ENCODE data around the gene SGTA. TPM values are rescaled to one million over a fixed set of nuclear protein-coding genes. Genes with fewer than 3 reads are reported as not detected.
"Not testable (repeated sequence)": the region's sequence is repeated elsewhere in the genome, so short reads cannot be mapped to it uniquely, and the experiment has no call there.

SGTA gene
- total RNA-seq, 4 donors from 2014 or later: 37.0 to 66.6 (median 47.5) TPM

GRCh38 chr19:2716722-2717637 is 66.1 kb downstream of the SGTA start:
- no peak overlapping the region for H3K27ac ChIP-seq
- H3K4me3 ChIP-seq: no peak overlapping the region
- intact Hi-C loops (cut with DNase I; ENCODE audit: low total_unique reads) (no loop called here), in situ Hi-C loops (cut with MboI; ENCODE audit: low pct_ligation_motif_present in 1 of 4, low pct_unique_long_range_greater_than_20kb in 1 of 4, low sequenced_read_pairs in 3 of 4) (no loop called here)
- TF ChIP-seq CTCF (IDR thresholded peaks at IDR 0.05) (no peak), EP300 (IDR thresholded peaks at IDR 0.05; ENCODE audit: low read depth) (no peak), POLR2A (IDR thresholded peaks at IDR 0.05) (no peak), POLR2AphosphoS5 (IDR thresholded peaks at IDR 0.05) (no peak)
- H3K4me1 ChIP-seq: peaks cover 9 to 18% (median 14%) of the 10 kb centered on the region in 4 donors
- no peaks in the 10 kb centered on the region for H3K9me3 ChIP-seq
- no peak for DNase-seq
- no peaks in the 10 kb centered on the region for H3K36me3 ChIP-seq
- 80 to 90% methylated on average over 2 to 48 of the region's 51 CpGs for WGBS, 2 donors (ENCODE audit: low coverage in 1 of 2)
- H3K27me3 ChIP-seq: peaks cover 43% of the 10 kb centered on the region

GRCh38 chr19:2716275-2716650 is 66.8 kb downstream of the SGTA start:
- intact Hi-C loops (cut with DNase I; ENCODE audit: low total_unique reads) (no loop called here), in situ Hi-C loops (cut with MboI; ENCODE audit: low pct_ligation_motif_present in 1 of 4, low pct_unique_long_range_greater_than_20kb in 1 of 4, low sequenced_read_pairs in 3 of 4) (no loop called here)
- WGBS, 2 donors (ENCODE audit: low coverage in 1 of 2): 66% methylated on average over 19 of the region's 19 CpGs; no CpG with 5 or more reads in 1 of the 2 donors
- peaks cover 36% of the 10 kb centered on the region for H3K27me3 ChIP-seq
- H3K36me3 ChIP-seq: no peaks in the 10 kb centered on the region
- H3K9me3 ChIP-seq: no peaks in the 10 kb centered on the region
- no peak for TF ChIP-seq EP300 (IDR thresholded peaks at IDR 0.05; ENCODE audit: low read depth)
- TF ChIP-seq POLR2AphosphoS5 (IDR thresholded peaks at IDR 0.05): no peak
- no peak for TF ChIP-seq POLR2A (IDR thresholded peaks at IDR 0.05)
- TF ChIP-seq CTCF (IDR thresholded peaks at IDR 0.05): no peak
- H3K4me1 ChIP-seq: peaks cover 9 to 12% (median 11%) of the 10 kb centered on the region in 4 donors
- no peak for DNase-seq
- H3K27ac ChIP-seq: no peak overlapping the region
- H3K4me3 ChIP-seq: no peak overlapping the region

GRCh38 chr19:2715470-2716274 is 67.4 kb downstream of the SGTA start:
- DNase-seq: no peak
- in situ Hi-C loops (cut with MboI; ENCODE audit: low pct_ligation_motif_present in 1 of 4, low pct_unique_long_range_greater_than_20kb in 1 of 4, low sequenced_read_pairs in 3 of 4) (no loop called here), intact Hi-C loops (cut with DNase I; ENCODE audit: low total_unique reads) (no loop called here)
- Histone ChIP-seq H3K36me3 (no peaks in the 10 kb centered on the region), H3K4me1 (peaks cover 8 to 9% (median 8%) of the 10 kb centered on the region in 4 donors), H3K4me3 (no peak overlapping the region), H3K27me3 (peaks cover 32% of the 10 kb centered on the region), H3K9me3 (no peaks in the 10 kb centered on the region), H3K27ac (no peak overlapping the region)
- no peak for TF ChIP-seq POLR2AphosphoS5 (IDR thresholded peaks at IDR 0.05)
- no peak for TF ChIP-seq EP300 (IDR thresholded peaks at IDR 0.05; ENCODE audit: low read depth)
- TF ChIP-seq POLR2A (IDR thresholded peaks at IDR 0.05): no peak
- WGBS, 2 donors (ENCODE audit: low coverage in 1 of 2): 91 to 100% methylated on average over 2 to 11 of the region's 12 CpGs

GRCh38 chr19:2714531-2715269 is 68.4 kb downstream of the SGTA start:
- no peak for TF ChIP-seq POLR2AphosphoS5 (IDR thresholded peaks at IDR 0.05)
- TF ChIP-seq EP300 (IDR thresholded peaks at IDR 0.05; ENCODE audit: low read depth): no peak
- no peak for TF ChIP-seq CTCF (IDR thresholded peaks at IDR 0.05)
- TF ChIP-seq POLR2A (IDR thresholded peaks at IDR 0.05): no peak
- Histone ChIP-seq H3K4me1 (no peaks in the 10 kb centered on the region), H3K27ac (no peak overlapping the region), H3K36me3 (no peaks in the 10 kb centered on the region), H3K9me3 (no peaks in the 10 kb centered on the region), H3K27me3 (peaks cover 22% of the 10 kb centered on the region), H3K4me3 (no peak overlapping the region)
- 73 to 100% methylated on average over 2 to 15 of the region's 16 CpGs for WGBS, 2 donors (ENCODE audit: low coverage in 1 of 2)
- intact Hi-C loops (cut with DNase I; ENCODE audit: low total_unique reads): no loop called here
- DNase-seq: no peak
- in situ Hi-C loops (cut with MboI; ENCODE audit: low pct_ligation_motif_present in 1 of 4, low pct_unique_long_range_greater_than_20kb in 1 of 4, low sequenced_read_pairs in 3 of 4): no loop called here

DNA sequence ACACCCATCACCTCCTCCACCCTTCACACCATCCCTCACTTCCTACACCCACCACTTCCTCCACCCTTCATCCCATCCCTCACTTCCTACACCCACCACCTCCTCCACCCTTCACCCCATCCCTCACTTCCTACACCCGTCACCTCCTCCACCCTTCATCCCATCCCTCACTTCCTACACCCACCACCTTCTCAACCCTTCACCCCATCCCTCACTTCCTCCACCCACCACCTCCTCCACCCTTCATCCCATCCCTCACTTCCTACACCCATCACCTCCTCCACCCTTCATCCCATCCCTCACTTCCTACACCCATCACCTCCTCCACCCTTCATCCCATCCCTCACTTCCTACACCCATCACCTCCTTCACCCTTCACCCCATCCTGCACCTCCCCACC is 69.0 kb downstream of the SGTA start:
- DNase-seq; H3K4me1 ChIP-seq; intact Hi-C loops (cut with DNase I; ENCODE audit: low total_unique reads); H3K36me3 ChIP-seq; H3K4me3 ChIP-seq; H3K9me3 ChIP-seq; H3K27ac ChIP-seq; in situ Hi-C loops (cut with MboI; ENCODE audit: low pct_ligation_motif_present in 1 of 4, low pct_unique_long_range_greater_than_20kb in 1 of 4, low sequenced_read_pairs in 3 of 4): not testable (repeated sequence)
- peaks cover 16% of the 10 kb centered on the region for H3K27me3 ChIP-seq
- WGBS, 2 donors (ENCODE audit: low coverage in 1 of 2): 67% methylated on average over 1 of the region's 1 CpG; no CpG with 5 or more reads in 1 of the 2 donors

- DNase-seq; H3K4me3 ChIP-seq; H3K27ac ChIP-seq; in situ Hi-C loops (cut with MboI; ENCODE audit: low pct_ligation_motif_present in 1 of 4, low pct_unique_long_range_greater_than_20kb in 1 of 4, low sequenced_read_pairs in 3 of 4); H3K27me3 ChIP-seq; H3K4me1 ChIP-seq; intact Hi-C loops (cut with DNase I; ENCODE audit: low total_unique reads); H3K9me3 ChIP-seq; H3K36me3 ChIP-seq: not testable (repeated sequence)
- 88% methylated on average over 3 of the region's 3 CpGs; no CpG with 5 or more reads in 1 of the 2 donors for WGBS, 2 donors (ENCODE audit: low coverage in 1 of 2)
These were observed 69.9 kb downstream of the SGTA start for GRCh38 chr19:2713170-2713569.

Measured in transverse colon (tissue), 4 donors.